MG63 (cell line): ENCODE data around the gene RNF39. TPM values are rescaled to one million over a fixed set of nuclear protein-coding genes. Genes with fewer than 3 reads are reported as not detected.
"Not testable (repeated sequence)": the region's sequence is repeated elsewhere in the genome, so short reads cannot be mapped to it uniquely, and the experiment has no call there.

ENCODE experiments used
- DNase-seq: peaks from one replicate; pipeline ENCODE4 v3.0.0-alpha.2; 2020
- H3K27me3 ChIP-seq: fragments of 250-450 bp; sonication (Bioruptor Pico); 2 replicates; pipeline ENCODE4 v1.5.1; 2020; ENCODE audit warnings: mild to moderate bottlenecking, moderate library complexity
- H3K36me3 ChIP-seq: fragments of 250-450 bp; sonication (Bioruptor Pico); 2 replicates; pipeline ENCODE4 v1.5.1; 2020; ENCODE audit warnings: mild to moderate bottlenecking, moderate library complexity
- H3K4me3 ChIP-seq: fragments of 250-450 bp; sonication (Bioruptor Pico); 2 replicates; pipeline ENCODE4 v1.5.1; 2020; ENCODE audit warnings: mild to moderate bottlenecking, moderate library complexity
- H3K9me3 ChIP-seq: fragments of 250-450 bp; sonication (Bioruptor Pico); 2 replicates; pipeline ENCODE4 v1.5.1; 2020; ENCODE audit warnings: mild to moderate bottlenecking, moderate library complexity
- total RNA-seq: library from RNA; depleted of rRNA; stranded (reverse); fragments of >200 nt; shearing (Covaris generic); gene quantifications from 2 replicates; pipeline ENCODE4 v1.2.3, GENCODE V29; 2014; ENCODE audit warnings: low replicate concordance; rRNA removed

Gene RNF39, protein sequence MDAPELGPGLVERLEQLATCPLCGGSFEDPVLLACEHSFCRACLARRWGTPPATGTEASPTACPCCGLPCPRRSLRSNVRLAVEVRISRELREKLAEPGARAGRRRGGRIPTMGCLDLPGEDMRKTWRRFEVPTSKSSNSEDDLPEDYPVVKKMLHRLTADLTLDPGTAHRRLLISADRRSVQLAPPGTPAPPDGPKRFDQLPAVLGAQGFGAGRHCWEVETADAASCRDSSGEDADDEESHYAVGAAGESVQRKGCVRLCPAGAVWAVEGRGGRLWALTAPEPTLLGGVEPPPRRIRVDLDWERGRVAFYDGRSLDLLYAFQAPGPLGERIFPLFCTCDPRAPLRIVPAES
- not detected in 2 replicates for total RNA-seq

DNA sequence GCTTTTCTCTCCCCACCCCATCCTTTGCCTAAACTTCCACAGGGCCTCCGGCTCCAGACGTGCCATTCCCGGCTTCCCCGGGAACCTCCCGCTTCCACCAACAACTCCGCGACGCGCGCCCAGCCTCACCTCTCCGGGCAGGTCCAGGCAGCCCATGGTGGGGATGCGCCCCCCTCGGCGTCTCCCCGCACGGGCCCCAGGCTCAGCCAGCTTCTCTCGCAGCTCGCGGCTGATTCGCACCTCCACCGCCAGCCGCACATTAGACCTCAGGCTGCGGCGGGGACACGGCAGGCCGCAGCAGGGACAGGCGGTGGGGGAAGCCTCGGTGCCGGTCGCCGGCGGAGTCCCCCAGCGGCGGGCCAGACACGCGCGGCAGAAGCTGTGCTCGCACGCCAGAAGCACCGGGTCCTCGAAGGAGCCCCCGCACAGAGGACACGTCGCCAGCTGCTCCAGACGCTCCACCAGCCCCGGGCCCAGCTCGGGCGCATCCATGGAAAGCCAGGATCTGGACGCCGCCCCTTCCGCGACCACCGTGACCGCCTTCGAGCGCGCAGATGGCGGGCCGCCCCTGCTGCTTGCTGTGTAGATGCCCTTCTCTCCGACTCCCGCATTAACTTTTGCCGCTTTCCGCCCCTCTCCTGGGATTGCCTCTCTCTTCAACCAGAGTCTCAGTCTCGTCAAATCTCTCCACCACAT, at the start of gene RNF39:
Gene RNF39 (minus strand): TSS at position 676 of the 696 bp plus-strand sequence. CDS start 184 bp downstream, at position 492.
- no peaks in the 10 kb centered on the region for H3K36me3 ChIP-seq
- no peak within 1 kb of the TSS for H3K4me3 ChIP-seq
- DNase-seq, result no peak
- no peaks in the 10 kb centered on the region for H3K27me3 ChIP-seq
- no peaks in the 10 kb centered on the region for H3K9me3 ChIP-seq

DNA sequence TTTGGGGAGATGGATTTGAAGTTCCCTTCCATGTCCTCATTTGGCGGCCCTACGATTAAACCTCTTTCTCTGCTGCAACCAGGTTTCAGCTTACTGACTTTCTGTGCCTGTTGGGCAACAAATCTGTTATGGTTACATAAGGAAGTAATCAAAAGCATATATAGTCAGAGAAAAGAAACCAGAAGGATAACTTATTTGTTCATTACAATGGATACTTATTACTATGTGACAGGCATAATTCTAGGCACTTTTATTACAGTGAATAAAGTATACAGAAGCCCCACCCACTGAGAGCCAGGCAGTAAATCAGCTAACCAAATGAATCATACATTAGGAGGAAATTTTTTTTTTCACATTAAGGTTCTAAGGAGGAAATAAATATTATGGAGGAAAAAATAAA, 46.9 kb upstream of the RNF39 start:
- DNase-seq, result no peak
- no peaks in the 10 kb centered on the region for H3K36me3 ChIP-seq
- H3K27me3 ChIP-seq, result no peaks in the 10 kb centered on the region
- no peak overlapping the region for H3K4me3 ChIP-seq
- no peaks in the 10 kb centered on the region for H3K9me3 ChIP-seq

DNA sequence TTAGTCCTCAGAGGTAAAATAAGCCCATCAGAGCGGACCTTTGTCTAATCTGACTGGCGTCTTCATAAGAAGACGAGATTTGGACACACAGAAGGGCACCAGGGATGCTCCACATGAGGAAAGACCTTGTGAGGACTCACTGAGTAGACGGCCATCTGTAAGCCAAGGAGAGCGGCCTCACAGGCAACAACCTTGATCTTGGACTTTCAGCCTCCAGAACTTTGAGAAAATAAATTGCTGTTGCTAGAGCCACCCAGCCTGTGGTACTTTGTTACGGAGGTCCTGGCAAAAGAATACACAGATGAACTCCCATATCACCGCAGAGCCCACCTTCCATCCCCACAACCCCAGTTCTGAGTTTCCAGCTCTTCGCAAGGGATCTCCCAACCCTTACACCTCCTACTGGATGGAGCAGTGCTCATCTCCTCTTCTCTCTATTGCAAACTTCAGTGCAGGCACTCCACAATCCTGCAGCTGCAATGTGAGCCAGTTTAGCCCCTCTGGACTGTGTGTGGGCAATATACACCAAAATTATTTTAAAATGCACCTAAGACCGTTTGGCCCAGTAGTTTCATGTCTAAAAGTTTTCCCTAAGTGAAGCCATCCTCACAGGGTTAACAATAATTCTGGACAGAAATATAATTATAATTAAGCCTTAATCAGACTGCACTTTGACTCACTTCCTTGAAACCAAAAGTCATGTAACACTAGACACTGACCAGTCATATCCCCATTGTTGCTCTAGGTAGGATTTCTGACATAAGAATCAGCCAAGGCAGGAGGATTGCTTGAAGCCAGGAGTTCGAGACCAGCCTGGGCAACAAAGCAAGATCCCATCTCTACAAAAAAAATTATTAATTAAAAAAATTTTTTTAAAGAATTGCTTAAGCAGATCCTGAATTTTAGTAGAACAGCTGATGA, 46.1 kb upstream of the RNF39 start:
- Histone ChIP-seq H3K36me3 (no peaks in the 10 kb centered on the region), H3K27me3 (no peaks in the 10 kb centered on the region), H3K9me3 (no peaks in the 10 kb centered on the region), H3K4me3 (no peak overlapping the region)
- DNase-seq, result no peak

DNA sequence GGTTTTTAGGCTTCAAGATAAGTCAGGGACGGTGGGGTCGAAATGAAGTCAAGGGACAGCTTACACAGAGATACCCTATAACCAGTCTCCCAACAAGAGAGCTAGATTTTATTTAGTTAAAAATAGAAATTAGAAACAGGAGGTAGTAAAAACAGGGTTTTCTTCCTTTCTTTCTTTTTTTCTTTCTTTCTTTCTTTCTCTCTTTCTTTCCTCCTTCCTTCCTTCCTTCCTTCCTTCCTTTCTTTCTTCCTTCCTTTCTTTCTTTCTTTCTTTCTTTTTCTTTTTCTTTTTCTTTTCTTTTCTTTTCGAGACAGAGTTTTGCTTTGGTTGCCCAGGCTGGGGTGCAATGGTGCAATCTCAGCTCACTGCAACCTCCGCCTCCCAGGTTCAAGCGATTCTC, 43.1 kb upstream of the RNF39 start:
- not testable (repeated sequence) for H3K27me3 ChIP-seq, H3K4me3 ChIP-seq, H3K9me3 ChIP-seq, DNase-seq, H3K36me3 ChIP-seq

DNA sequence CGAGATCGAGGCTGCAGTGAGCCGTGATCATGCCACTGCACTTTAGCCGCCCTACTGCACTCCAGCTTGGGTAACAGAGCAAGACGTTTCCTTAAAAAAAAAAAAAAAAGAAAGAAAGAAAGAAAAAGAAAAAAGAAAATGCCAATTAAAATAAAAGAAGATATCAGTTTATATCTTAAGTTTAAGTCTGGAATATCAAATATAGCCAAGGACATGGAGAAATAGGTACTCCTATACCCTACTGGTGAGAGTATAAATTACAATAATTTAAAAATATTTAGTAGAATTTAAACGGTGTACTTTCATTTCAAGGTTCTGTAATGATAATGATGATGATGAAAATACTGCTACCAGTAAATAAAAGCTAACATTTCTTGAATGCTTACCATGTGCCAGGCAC, 41.2 kb upstream of the RNF39 start:
- no peak for DNase-seq
- Histone ChIP-seq H3K9me3 (no peaks in the 10 kb centered on the region), H3K36me3 (no peaks in the 10 kb centered on the region), H3K4me3 (no peak overlapping the region), H3K27me3 (no peaks in the 10 kb centered on the region)

DNA sequence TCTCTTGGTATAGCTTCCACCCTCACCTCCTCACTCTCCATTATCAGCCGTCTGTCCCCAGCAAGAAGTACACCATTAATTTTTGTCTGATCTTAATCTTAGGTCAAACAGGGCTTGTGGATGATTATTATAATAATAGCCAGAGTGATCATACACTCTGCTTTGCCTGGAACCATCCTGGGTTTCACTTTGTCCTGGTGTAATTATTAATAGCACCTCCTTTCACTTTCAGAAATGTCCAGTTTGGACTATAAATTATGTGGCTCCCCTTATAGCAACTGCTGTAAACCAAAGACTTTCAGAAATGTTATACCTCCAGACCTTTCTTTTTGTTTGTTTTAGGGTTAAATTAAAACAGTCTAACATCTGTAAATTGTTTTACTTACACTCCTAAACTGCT, 38.3 kb upstream of the RNF39 start:
- H3K9me3 ChIP-seq, result no peaks in the 10 kb centered on the region
- no peaks in the 10 kb centered on the region for H3K36me3 ChIP-seq
- H3K27me3 ChIP-seq, result no peaks in the 10 kb centered on the region
- no peak overlapping the region for H3K4me3 ChIP-seq
- no peak for DNase-seq

DNA sequence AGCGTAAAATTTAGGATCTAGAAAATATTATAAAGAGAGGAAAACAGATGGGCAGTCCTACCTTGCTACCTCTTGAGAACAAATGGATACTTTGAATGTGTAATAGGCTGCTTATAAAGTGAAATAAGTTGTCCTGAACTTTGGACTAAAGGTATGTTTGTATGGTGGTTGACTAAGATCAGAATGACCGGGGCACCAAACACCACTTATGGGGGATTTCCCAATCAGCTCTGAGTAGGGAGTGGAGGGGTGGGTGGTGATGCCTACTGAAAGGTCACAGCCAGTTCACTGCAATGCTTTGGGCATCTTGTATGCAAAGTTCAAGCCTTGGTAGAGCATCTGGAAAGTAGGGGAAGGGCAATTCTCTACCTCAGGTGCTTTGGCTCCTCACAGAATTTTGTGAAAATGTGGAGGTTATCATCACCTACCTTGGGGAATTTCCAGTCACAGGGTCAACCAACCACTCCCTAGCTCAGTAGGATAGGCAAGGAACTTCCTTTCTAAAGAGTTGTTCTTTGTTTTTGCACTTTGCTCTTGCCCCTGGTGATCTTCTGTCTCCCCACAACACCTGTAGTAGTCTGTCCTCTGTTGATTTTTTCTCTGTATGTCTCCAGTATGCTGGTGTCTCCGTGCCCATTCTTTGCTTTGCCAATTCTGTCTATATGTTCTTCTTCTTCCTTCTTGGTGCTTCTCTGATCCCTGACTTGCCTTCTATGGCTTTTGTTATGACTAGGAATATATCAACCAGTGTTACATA, 37.6 kb upstream of the RNF39 start, which contains the start of gene TRIM31:
Gene TRIM31 (minus strand): TSS at position 88 of the 757 bp plus-strand sequence. CDS start 285 bp downstream, outside the sequence.
- H3K9me3 ChIP-seq, result no peaks in the 10 kb centered on the region
- H3K36me3 ChIP-seq, result no peaks in the 10 kb centered on the region
- no peak within 1 kb of the TSS for H3K4me3 ChIP-seq
- H3K27me3 ChIP-seq, result no peaks in the 10 kb centered on the region
- DNase-seq, result no peak

DNA sequence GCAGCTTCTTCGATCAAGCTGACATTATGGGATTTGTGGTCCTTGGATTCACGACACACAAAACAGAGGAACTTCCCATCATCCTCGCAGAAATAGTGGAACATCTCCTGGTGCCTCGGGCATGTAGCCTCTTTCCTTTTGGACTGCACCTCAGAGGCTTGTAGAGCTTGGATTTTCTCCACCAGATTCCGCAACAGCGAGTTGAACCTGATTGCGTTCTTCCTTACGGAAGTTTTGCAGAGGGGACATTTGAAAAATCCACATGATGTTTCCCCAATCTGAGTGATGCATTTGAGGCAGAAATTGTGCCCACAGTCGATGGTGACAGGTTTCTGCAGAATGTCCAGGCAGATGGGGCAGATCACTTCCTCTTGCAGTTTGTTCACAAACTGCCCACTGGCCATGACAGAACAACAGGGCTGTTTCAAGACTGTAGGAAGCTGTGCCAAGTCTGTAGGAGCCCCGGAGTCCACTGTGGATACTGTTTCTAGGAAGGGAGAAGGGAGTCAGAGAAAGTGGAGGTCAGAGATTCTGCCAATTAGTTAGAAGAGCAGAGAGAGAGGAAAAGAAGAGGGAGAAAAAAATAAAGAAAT, 36.9 kb upstream of the RNF39 start:
- H3K4me3 ChIP-seq, result no peak overlapping the region
- no peaks in the 10 kb centered on the region for H3K27me3 ChIP-seq
- no peaks in the 10 kb centered on the region for H3K9me3 ChIP-seq
- no peak for DNase-seq
- no peaks in the 10 kb centered on the region for H3K36me3 ChIP-seq

DNA sequence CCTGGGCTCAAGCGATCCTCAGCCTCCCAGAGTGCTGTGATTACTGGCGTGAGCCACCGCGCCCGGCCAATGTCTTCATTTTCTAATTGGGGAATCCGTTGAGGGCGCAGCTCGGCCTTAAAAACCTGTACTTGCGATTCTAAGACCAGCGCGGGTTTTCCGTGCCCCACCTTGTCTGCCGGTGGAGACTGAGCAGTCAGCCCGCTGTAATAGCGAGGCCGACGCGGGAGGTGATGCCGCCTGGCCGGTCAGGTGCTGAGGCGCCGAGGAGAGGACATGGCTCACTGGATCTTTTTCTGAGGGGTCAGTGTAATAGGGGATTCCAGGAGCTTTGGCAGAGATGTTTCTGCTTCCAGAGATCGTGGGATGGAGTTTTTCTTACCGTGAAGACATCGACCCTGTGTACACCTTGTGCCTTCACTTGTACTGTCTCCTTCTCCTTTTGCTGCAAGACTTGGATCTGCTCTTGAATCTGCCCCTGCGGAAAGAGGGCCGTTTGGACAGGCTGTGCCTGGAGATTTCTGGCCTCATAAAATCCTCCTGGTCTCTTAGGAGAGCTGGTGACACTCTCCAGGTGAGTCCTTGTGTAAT, 35.8 kb upstream of the RNF39 start:
- no peak for DNase-seq
- H3K4me3 ChIP-seq, result no peak overlapping the region
- no peaks in the 10 kb centered on the region for H3K36me3 ChIP-seq
- H3K27me3 ChIP-seq, result no peaks in the 10 kb centered on the region
- H3K9me3 ChIP-seq, result no peaks in the 10 kb centered on the region

DNA sequence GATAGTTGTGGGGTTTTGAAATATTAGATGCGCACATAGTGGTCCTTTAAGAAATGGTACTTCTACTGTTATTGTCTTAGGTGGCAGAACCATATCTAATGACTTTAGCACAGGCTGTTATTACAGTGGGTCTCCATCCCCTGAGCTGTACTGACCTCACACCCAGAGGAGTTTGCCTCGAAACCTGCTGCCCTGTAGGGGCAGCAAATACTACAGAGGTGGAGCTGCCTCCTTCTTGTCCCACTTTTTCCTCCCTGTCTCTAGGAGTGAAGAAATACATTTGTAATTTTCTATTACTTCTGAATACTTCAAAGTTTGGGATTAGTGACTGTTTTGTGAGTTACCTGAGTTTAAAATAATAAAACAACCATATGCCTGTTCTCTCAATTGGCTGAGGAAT, 29.1 kb upstream of the RNF39 start:
- H3K9me3 ChIP-seq, result no peaks in the 10 kb centered on the region
- no peaks in the 10 kb centered on the region for H3K36me3 ChIP-seq

DNA sequence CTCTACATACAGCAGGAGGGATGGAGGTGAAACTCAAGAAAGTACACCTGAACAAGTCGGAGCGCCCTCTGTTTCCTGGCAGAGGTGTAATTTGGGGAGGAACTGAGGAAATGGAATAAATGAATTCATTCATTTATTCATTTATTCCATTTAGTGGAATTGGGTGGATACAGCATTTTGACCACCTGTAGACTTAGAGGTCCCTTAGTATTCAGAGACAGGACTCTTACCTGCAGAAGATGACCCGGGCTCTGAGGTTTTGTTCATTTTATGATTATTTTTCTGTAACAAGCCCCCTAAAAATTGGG, 28.3 kb upstream of the RNF39 start:
- no peak for DNase-seq
- Histone ChIP-seq H3K27me3 (peaks cover 2% of the 10 kb centered on the region; the same call in 1 of the 2 replicates), H3K4me3 (no peak overlapping the region), H3K36me3 (no peaks in the 10 kb centered on the region), H3K9me3 (no peaks in the 10 kb centered on the region)

More for the DNA sequence above, 29.1 kb upstream of the RNF39 start:
- DNase-seq, result no peak
- Histone ChIP-seq H3K4me3 (no peak overlapping the region), H3K27me3 (no peaks in the 10 kb centered on the region; the same call in 1 of the 2 replicates)

DNA sequence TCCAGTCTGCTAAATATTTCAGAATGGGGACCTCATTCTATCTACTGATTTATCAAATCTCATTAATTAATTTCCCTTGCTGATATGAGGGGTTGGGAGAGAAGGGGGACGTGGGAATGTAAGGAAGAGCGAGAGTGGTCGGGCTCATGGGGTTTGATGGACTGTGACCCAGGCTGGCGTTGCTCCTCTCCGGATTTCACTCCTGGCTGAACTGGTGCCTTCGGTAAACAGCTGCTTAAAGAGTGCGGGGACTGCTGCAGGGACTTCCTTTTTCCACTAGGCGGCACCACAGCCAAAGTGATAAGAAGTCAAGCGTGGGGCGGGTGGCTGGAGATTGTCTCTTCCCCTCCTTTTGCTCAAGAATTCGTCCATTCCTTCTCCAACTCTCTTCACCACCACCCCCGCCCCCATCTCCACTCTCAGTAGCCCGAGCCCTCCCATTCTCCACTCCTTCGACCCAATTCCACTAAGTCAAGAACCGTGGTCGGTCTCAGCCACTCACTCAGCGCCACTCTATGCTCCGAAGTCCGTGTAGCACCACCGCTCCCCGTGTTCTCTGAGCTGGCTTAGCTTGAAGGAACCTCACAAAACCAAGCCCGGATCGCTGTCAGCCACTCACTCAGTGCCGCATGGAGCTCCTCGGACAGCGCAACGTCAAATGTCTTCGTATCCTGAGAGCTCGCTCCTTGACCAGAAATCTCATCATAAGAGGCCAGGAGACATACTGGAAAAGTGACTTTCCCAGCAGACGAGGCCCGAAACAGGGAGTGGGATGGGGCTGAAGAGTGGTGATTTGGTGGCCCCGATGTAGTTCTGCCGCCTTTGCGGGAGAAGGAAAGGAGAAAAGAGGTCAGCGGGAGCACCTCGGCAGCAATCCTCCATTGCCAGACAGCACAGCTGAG, 27.7 kb upstream of the RNF39 start:
- Histone ChIP-seq H3K27me3 (peaks cover 2% of the 10 kb centered on the region; the same call in 1 of the 2 replicates), H3K9me3 (no peaks in the 10 kb centered on the region), H3K4me3 (peak overlapping the region; percentile 36), H3K36me3 (no peaks in the 10 kb centered on the region)
- peak; percentile 65 for DNase-seq

DNA sequence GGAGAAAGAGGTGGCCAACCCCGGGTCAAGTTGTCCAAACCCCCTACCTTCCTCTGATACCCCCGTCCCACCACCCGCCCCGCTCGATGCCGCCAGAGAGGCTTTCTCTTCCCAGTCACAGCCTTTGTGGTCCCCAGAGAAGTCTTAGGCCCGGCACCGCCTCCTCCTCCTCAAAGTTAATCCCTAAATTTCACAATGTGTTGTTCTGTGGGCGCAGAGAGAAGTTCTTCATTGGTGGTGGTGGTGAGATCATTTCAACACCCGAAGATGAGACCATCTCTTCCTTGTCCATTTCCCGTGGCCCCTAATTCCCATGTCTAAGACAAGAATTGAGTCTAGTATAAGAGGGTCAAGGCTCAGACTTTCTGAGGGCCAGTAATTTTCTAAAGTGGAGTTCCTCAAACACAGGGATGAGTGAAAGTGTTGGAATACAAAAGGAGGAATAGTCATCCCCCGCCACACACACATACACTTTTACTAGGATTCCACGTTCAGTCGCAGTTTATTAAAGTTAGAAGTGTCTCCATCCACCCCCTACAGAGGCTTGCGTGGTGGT, 26.9 kb upstream of the RNF39 start:
- Histone ChIP-seq H3K36me3 (no peaks in the 10 kb centered on the region), H3K27me3 (peaks cover 2% of the 10 kb centered on the region; the same call in 1 of the 2 replicates), H3K9me3 (no peaks in the 10 kb centered on the region), H3K4me3 (peak overlapping the region; percentile 40)
- peak; percentile 16 for DNase-seq
